CD4-positive, alpha-beta T cell treated with Interferon gamma for 1 hour (primary cell): ENCODE data around the gene ARHGEF28.

ENCODE experiments used
- DNase-seq: peaks from one replicate; pipeline ENCODE4 v3.0.0-alpha.2; 2020

Gene ARHGEF28

GRCh38 chr5:73983644-73984043 is 357.6 kb downstream of the ARHGEF28 start:
- DNase-seq = no peak

GRCh38 chr5:73985145-73985544 is 359.1 kb downstream of the ARHGEF28 start:
- DNase-seq = no peak

GRCh38 chr5:73986729-73987128 is 360.7 kb downstream of the ARHGEF28 start:
- DNase-seq = no peak

GRCh38 chr5:73987915-73988314 is 361.9 kb downstream of the ARHGEF28 start:
- no peak for DNase-seq

GRCh38 chr5:73989956-73990355 is 364.0 kb downstream of the ARHGEF28 start:
- DNase-seq = no peak
